Endothelial cell of umbilical vein (primary cell): ENCODE data around the gene MYH11. TPM values are rescaled to one million over a fixed set of nuclear protein-coding genes. Genes with fewer than 3 reads are reported as not detected.

Experiments used
- BruUV-seq: library from RNA; stranded (reverse); fragments of 400-500 nt; replicated peaks from 2 replicates; lab custom pipeline; 2021; lab: Mats Ljungman, UMichigan
- CTCF ChIA-PET: fragments of 300-600, 350-600 bp; sonication (Branson Sonifier 250); formaldehyde crosslinking; loops from one replicate; lab custom pipeline; 2021; ENCODE audit warnings: antibody characterized with exemption, inconsistent platforms; lab: Charles Lee
- POLR2A ChIA-PET: fragments of 300-600, 350-600 bp; sonication (Branson Sonifier 250); formaldehyde crosslinking; loops from one replicate; lab custom pipeline; 2021; ENCODE audit warnings: antibody characterized with exemption, inconsistent platforms; lab: Charles Lee
- DNase-seq: peaks from one replicate; pipeline ENCODE4 v3.0.0-alpha.2; 2011; ENCODE audit warnings: low read depth, low spot score
- FAIRE-seq: peaks from 2 replicates; lab custom pipeline; 2011; peaks lifted over from hg19 to GRCh38; lab: Jason Lieb, UNC
- H2AFZ ChIP-seq: 2 replicates; pipeline ENCODE4 v1.6.0; 2012; ENCODE audit warnings: low read depth, low read length, control low read depth, inconsistent platforms
- H3K27ac ChIP-seq: 2 replicates; pipeline ENCODE4 v1.5.1; 2011; ENCODE audit warnings: low read depth, mild to moderate bottlenecking, control low read depth, low read length, moderate library complexity; ENCODE audit not compliant: insufficient read depth
- H3K27me3 ChIP-seq, 2 experiments: 2 replicates each; pipeline versions ENCODE4 v1.6.0 to v1.6.1; 2011; ENCODE audit warnings: low read length in 2 of 2, mixed read lengths in 1 of 2; ENCODE audit not compliant: control insufficient read depth in 2 of 2, insufficient read depth in 2 of 2
- H3K36me3 ChIP-seq, 2 experiments: 2 replicates in 1 of 2; 3 replicates in 1 of 2; pipeline ENCODE4 v1.5.1; 2011; ENCODE audit warnings: low read length in 2 of 2, mild to moderate bottlenecking in 1 of 2, moderate library complexity in 1 of 2; ENCODE audit not compliant: control insufficient read depth in 2 of 2, insufficient read depth in 2 of 2; ENCODE audit errors: extremely low read depth in 1 of 2
- H3K4me1 ChIP-seq: 3 replicates; pipeline ENCODE4 v1.5.1; 2011; ENCODE audit warnings: mild to moderate bottlenecking, low read length; ENCODE audit not compliant: control insufficient read depth, insufficient read depth; ENCODE audit errors: extremely low read depth
- H3K4me2 ChIP-seq: 2 replicates; pipeline ENCODE4 v1.6.1; 2011; ENCODE audit warnings: low read length, control low read depth, mixed read lengths; ENCODE audit not compliant: insufficient read depth
- H3K4me3 ChIP-seq, 3 experiments: fragments of 200-600 bp in 1 of 3; sonication (generic), shearing (Covaris generic) in 1 of 3; replicated peaks in 1 of 3; 2 replicates each; pipeline ENCODE4 v1.5.1; 2011 to 2016; ENCODE audit warnings: control low read depth in 3 of 3, low read length in 3 of 3, mild to moderate bottlenecking in 2 of 3, inconsistent platforms in 1 of 3, low read depth in 1 of 3, moderate library complexity in 1 of 3; ENCODE audit not compliant: insufficient read depth in 1 of 3
- H3K79me2 ChIP-seq: 2 replicates; pipeline ENCODE4 v1.6.0; 2012; ENCODE audit warnings: low read length, inconsistent platforms; ENCODE audit not compliant: control insufficient read depth, insufficient read depth
- H3K9ac ChIP-seq: replicated peaks from 2 replicates; pipeline ENCODE3; 2011; ENCODE audit warnings: low read length, control low read depth; ENCODE audit not compliant: insufficient read depth; ENCODE audit errors: extremely low read depth
- H3K9me1 ChIP-seq: replicated peaks from 3 replicates; pipeline ENCODE4 v1.6.0; 2011; ENCODE audit warnings: mild to moderate bottlenecking, low read length; ENCODE audit not compliant: control insufficient read depth, insufficient read depth; ENCODE audit errors: extremely low read depth
- H3K9me3 ChIP-seq: replicated peaks from 2 replicates; pipeline ENCODE4 v1.5.1; 2012; ENCODE audit warnings: low read length, inconsistent platforms; ENCODE audit not compliant: control insufficient read depth, insufficient read depth
- H4K20me1 ChIP-seq: replicated peaks from 2 replicates; pipeline ENCODE3; 2011; ENCODE audit warnings: mild to moderate bottlenecking, low read length; ENCODE audit not compliant: control insufficient read depth, insufficient read depth; ENCODE audit errors: extremely low read depth
- EZH2 ChIP-seq: IDR thresholded peaks from 2 replicates; pipeline ENCODE4 v1.6.1; 2012; ENCODE audit warnings: borderline replicate concordance, low read depth, mild to moderate bottlenecking, moderate library complexity, low read length, inconsistent platforms; ENCODE audit not compliant: severe bottlenecking
- FOS ChIP-seq: IDR thresholded peaks from 2 replicates; pipeline ENCODE4 v1.6.1; 2011; ENCODE audit warnings: mild to moderate bottlenecking, low read length, moderate library complexity, borderline replicate concordance; ENCODE audit not compliant: insufficient read depth
- GATA2 ChIP-seq: IDR thresholded peaks from 2 replicates; pipeline ENCODE4 v1.7.0; 2011; ENCODE audit warnings: low read depth, mild to moderate bottlenecking, moderate library complexity, mixed read lengths, low read length; ENCODE audit not compliant: insufficient read length, insufficient read depth
- JUN ChIP-seq: IDR thresholded peaks from 2 replicates; pipeline ENCODE4 v1.6.1; 2011; ENCODE audit warnings: borderline replicate concordance, low read depth; ENCODE audit not compliant: insufficient read length, insufficient read depth
- MYC ChIP-seq: IDR thresholded peaks from one replicate; pipeline ENCODE4 v1.6.1; 2011; ENCODE audit warnings: mild to moderate bottlenecking, low read depth, low read length
- POLR2A ChIP-seq: IDR thresholded peaks from 2 replicates; pipeline ENCODE4 v1.6.1; 2012; ENCODE audit warnings: low read depth, mild to moderate bottlenecking, control low read depth, low read length
- POLR2AphosphoS5 ChIP-seq: IDR thresholded peaks from 2 replicates; pipeline ENCODE4 v1.6.1; 2012; ENCODE audit warnings: low read depth, mild to moderate bottlenecking, control low read depth, low read length, moderate library complexity; ENCODE audit not compliant: insufficient read depth
- dilution Hi-C: fragments of 300-500 bp; cut with MboI; formaldehyde crosslinking; loops from one replicate; pipeline ENCODE4 v1.15.0; 2019; ENCODE audit warnings: low sequenced_read_pairs; ENCODE audit not compliant: extremely low pct_ligation_motif_present
- intact Hi-C: fragments of 100-400 bp; cut with micrococcal nuclease; formaldehyde crosslinking; loops from one replicate; pipeline ENCODE4 v1.10.0; 2022
- polyA plus RNA-seq, 4 experiments: library from polyadenylated mRNA; depleted of rRNA in 3 of 4; stranded (reverse) in 3 of 4; unstranded in 1 of 4; fragments of >200 nt; gene quantifications; 2 replicates each; pipeline versions ENCODE4 v1.2.1 to v1.2.3, GENCODE V29; 2011 to 2012; ENCODE audit warnings: missing spikeins in 1 of 4
- total RNA-seq: library from RNA; stranded (reverse); gene quantifications from 2 replicates; pipeline ENCODE4 v1.2.3, GENCODE V29; 2021
- TF ChIP-seq, protein P1 (sequence below), 2 donors: IDR thresholded peaks; 1 replicate in 1 of 2; 2 replicates in 1 of 2; pipeline ENCODE4 v1.5.1; 2011; ENCODE audit warnings: low read length in 2 of 2, mild to moderate bottlenecking in 2 of 2, moderate library complexity in 2 of 2, control low read depth in 1 of 2, inconsistent platforms in 1 of 2, low read depth in 1 of 2; ENCODE audit not compliant: insufficient read depth in 1 of 2; ENCODE audit errors: extremely low read depth in 1 of 2
- TF ChIP-seq, protein P2 (sequence below): IDR thresholded peaks from 2 replicates; pipeline ENCODE4 v1.6.1; 2011; ENCODE audit not compliant: insufficient read depth, insufficient read length

The MYH11 gene
- total and polyA plus RNA-seq, 2 donors (not counting 3 experiments of a cell fraction or from before 2014, with no cell fraction given): not detected

DNA sequence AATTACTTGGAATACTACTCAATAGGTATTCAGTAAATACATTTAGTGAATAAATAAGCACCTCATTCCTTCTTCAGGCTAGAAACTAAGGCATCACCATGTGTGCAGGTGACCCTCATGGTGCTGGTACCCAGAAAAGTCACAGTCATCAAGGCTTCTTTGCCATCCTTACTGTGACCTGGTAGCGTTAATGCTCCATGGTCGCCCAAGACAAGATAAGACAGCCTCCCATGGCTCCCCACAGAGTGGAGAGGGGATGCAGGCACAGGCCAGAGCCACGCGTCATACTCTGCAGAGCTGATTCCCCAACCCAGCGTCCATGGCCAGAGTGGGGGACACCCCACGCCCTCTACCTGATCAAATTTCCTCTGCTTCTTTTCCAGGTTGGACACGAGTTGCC lies 133.0 kb downstream of the MYH11 start:
- Histone ChIP-seq H4K20me1 (no peaks in the 10 kb centered on the region), H3K9ac (no peak overlapping the region), H3K4me3 (no peak overlapping the region), H3K27ac (no peak overlapping the region), H3K79me2 (no peaks in the 10 kb centered on the region), H3K27me3 (no peaks in the 10 kb centered on the region), H3K4me2 (no peak overlapping the region), H2AFZ (no peak overlapping the region), H3K9me1 (no peaks in the 10 kb centered on the region), H3K9me3 (no peaks in the 10 kb centered on the region), H3K36me3 (peaks cover 0 to 8% of the 10 kb centered on the region in 2 experiments), H3K4me1 (no peaks in the 10 kb centered on the region)
- dilution Hi-C loops: no loop called here
- CTCF ChIA-PET: no interaction called here
- TF ChIP-seq JUN (no peak), POLR2A (no peak), POLR2AphosphoS5 (no peak), MYC (no peak), GATA2 (no peak), FOS (no peak), EZH2 (no peak)
- TF ChIP-seq, protein P1, sequence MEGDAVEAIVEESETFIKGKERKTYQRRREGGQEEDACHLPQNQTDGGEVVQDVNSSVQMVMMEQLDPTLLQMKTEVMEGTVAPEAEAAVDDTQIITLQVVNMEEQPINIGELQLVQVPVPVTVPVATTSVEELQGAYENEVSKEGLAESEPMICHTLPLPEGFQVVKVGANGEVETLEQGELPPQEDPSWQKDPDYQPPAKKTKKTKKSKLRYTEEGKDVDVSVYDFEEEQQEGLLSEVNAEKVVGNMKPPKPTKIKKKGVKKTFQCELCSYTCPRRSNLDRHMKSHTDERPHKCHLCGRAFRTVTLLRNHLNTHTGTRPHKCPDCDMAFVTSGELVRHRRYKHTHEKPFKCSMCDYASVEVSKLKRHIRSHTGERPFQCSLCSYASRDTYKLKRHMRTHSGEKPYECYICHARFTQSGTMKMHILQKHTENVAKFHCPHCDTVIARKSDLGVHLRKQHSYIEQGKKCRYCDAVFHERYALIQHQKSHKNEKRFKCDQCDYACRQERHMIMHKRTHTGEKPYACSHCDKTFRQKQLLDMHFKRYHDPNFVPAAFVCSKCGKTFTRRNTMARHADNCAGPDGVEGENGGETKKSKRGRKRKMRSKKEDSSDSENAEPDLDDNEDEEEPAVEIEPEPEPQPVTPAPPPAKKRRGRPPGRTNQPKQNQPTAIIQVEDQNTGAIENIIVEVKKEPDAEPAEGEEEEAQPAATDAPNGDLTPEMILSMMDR (IDR thresholded peaks at IDR 0.05; ENCODE audit: extremely low read depth in 1 of 2, insufficient read depth in 1 of 2, low read depth in 1 of 2, low read length in 2 of 2): no peak
- TF ChIP-seq, protein P2, sequence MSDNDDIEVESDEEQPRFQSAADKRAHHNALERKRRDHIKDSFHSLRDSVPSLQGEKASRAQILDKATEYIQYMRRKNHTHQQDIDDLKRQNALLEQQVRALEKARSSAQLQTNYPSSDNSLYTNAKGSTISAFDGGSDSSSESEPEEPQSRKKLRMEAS: no peak
- no TSS peak for BruUV-seq
- intact Hi-C loops: no loop called here
- POLR2A ChIA-PET: no interaction called here
- no peak for DNase-seq
- no peak for FAIRE-seq
